Measurements from ENCODE around the gene RABGGTA. TPM values are rescaled to one million over a fixed set of nuclear protein-coding genes. Genes with fewer than 3 reads are reported as not detected.
"Not testable (repeated sequence)": the region's sequence is repeated elsewhere in the genome, so short reads cannot be mapped to it uniquely, and the experiment has no call there.

Gene RABGGTA
- total RNA-seq, 1 donor from 2014 or later: 55.3 TPM

DNA sequence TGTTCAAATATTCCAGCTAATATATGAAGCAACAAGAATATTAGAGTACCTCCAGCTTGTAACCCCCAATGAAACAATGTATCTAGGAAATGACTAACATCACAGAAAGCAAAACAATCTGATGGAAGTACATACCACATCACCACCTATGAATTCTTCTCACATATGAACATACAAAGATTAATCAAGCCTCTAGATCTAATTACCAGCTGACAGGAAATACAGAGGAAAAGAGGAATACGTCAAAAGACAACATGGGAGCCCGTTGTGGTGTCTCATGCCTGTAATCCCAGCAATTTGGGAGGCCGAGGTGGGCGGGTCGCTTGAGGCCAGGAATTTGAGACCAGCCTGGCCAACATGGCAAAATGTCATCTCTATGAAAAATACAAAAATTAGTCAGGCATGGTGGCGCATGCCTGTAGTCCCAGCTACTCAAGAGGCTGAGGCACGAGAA is 46.8 kb downstream of the RABGGTA start:
- intact Hi-C loops (cut with micrococcal nuclease): no loop called here

DNA sequence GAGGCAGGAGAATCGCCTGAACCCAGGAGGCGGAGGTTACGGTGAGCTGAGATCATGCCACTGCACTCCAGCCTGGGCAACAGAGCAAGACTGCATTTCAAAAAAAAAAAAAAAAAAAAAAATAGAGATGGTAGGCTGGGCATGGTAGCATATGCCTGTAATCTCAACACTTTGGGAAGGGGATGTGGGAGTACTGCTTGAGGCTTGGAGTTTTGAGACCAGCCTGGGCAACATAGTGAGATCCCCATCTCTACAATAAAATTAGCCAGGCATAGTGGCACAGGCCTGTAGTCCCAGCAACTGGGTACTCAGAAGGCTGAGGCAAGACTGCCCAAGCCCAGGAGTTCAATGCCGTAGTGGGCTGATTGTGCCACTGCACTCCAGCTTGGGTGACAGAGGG is 48.4 kb downstream of the RABGGTA start:
- intact Hi-C loops (cut with micrococcal nuclease): not testable (repeated sequence)

DNA sequence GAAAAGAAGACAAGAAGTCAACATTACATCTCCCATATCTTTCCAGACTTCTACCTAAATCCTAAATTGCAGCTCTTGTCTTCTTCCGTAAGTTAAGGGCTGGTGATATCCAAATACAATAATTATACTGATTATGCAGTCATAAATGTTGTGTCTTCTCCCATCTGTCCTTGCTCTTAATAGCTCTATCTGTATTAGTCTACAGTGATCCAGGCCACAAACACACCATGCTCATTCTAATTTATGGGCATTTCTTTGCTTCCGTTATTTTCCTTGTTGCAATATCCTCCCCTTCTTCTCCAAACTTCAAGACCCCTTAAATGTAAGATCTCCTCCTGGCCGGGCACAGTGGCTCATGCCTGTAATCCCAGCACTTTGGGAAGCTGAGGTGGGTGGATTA is 51.9 kb downstream of the RABGGTA start:
- intact Hi-C loops (cut with micrococcal nuclease): loop anchor here (10.0 kb wide), 1 partner anchor 455 kb away; no protein-coding TSS in a partner anchor

DNA sequence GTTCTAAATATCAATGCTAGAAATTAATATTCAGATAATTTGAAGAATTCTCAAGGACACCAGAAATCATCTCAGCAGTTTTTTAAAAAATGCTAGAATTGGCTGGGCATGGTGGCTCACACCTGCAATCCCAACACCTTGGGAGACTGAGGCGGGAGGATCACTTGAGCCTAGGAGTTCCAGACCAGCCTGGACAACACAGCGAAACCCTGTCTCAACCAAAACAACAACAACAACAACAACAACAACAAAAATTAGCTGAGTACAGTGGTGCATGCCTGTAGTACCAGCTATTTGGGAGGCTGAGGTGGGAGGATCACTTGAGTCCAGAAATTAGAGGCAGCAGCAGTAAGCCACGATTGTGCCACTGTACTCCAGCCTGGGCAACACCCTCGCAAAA is 52.3 kb downstream of the RABGGTA start:
- intact Hi-C loops (cut with micrococcal nuclease): loop anchor here (10.0 kb wide), 1 partner anchor 456 kb away; no protein-coding TSS in a partner anchor

DNA sequence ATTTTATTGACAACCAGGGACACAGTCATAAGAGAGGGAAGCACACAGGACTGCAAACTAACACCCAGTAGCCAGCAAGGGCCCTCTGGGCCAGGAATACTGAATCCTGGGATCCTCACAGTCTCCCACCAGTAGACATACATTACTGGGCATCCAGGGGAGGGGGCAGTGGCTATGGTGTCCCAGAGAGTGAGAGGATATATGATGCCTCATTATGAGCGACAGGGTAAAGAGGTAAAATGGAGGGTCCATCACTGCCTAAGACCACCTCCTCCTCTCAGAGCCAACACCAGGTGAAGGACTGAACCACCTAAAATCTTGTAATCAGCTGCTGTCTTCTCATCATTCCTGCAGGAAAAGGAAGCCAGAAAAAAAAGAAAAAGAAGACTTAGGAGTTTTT is 54.5 kb downstream of the RABGGTA start:
- intact Hi-C loops (cut with micrococcal nuclease): loop anchor here (1.0 to 10.0 kb wide), 8 partner anchors 15 to 458 kb away; partner anchors contain the start of genes GMPR2, NEDD8, RABGGTA and RNF31

DNA sequence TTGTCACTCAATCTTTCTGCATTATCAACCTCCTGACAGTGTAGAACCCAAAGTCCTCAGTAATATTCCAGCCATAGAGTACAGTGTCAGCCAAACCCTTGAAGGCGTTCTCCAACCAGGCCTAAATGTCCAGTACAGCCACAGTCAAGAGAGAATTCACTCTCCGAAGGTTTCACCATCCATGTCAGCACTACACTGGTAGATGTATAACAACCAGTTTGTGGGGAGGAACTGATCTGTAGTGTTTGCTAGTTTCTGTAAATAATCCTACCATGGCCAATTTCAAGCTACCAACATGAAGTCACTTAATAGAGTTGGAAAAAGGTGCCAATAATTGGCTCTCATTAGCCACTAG is 55.1 kb downstream of the RABGGTA start:
- intact Hi-C loops (cut with micrococcal nuclease): loop anchor here (1.0 to 10.0 kb wide), 8 partner anchors 16 to 458 kb away; partner anchors contain the start of genes GMPR2, NEDD8, RABGGTA and RNF31

Other genes with a start within 250 kb of the RABGGTA start
- gene CARMIL3, start 219.6 kb downstream of the RABGGTA start, total RNA-seq: 2.3 and 3.2 TPM in 2 replicates
- not detected in 2 replicates for gene CPNE6, start 200.0 kb downstream of the RABGGTA start, total RNA-seq
- gene PCK2, start 177.3 kb downstream of the RABGGTA start, total RNA-seq: 46.1 and 51.2 TPM in 2 replicates
- 81.8 and 89.9 TPM in 2 replicates for gene DCAF11, start 156.8 kb downstream of the RABGGTA start, total RNA-seq
- 2.4 and 2.5 TPM in 2 replicates for gene NRL, start 156.6 kb downstream of the RABGGTA start, total RNA-seq
- 1.1 and 1.7 TPM in 2 replicates for gene FITM1, start 140.9 kb downstream of the RABGGTA start, total RNA-seq
- gene PSME1, start 135.4 kb downstream of the RABGGTA start, total RNA-seq: 545 and 567 TPM in 2 replicates
- 17.9 and 18.2 TPM in 2 replicates for gene EMC9, start 130.0 kb downstream of the RABGGTA start, total RNA-seq
- gene PSME2, start 125.0 kb downstream of the RABGGTA start, total RNA-seq: 802 and 822 TPM in 2 replicates
- gene RNF31, start 124.1 kb downstream of the RABGGTA start, total RNA-seq: 145 and 153 TPM in 2 replicates
- 304 and 321 TPM in 2 replicates for gene IRF9, start 110.3 kb downstream of the RABGGTA start, total RNA-seq
- gene REC8, start 99.5 kb downstream of the RABGGTA start, total RNA-seq: 72.3 and 78.3 TPM in 2 replicates
- gene IPO4, start 82.8 kb downstream of the RABGGTA start, total RNA-seq: 48.1 and 50.6 TPM in 2 replicates
- 35.8 and 45.3 TPM in 2 replicates for gene TM9SF1, start 76.2 kb downstream of the RABGGTA start, total RNA-seq
- gene TSSK4, start 65.9 kb downstream of the RABGGTA start, total RNA-seq: 0.27 and 0.83 TPM in 2 replicates
- 96.5 and 104 TPM in 2 replicates for gene CHMP4A, start 58.1 kb downstream of the RABGGTA start, total RNA-seq
- gene MDP1, start 55.5 kb downstream of the RABGGTA start, total RNA-seq: 11.8 and 14.5 TPM in 2 replicates
- gene NEDD8, start 39.2 kb downstream of the RABGGTA start, total RNA-seq: 187 and 191 TPM in 2 replicates
- 58.0 and 71.9 TPM in 2 replicates for gene GMPR2, start 38.7 kb downstream of the RABGGTA start, total RNA-seq
- 148 and 151 TPM in 2 replicates for gene TINF2, start 29.0 kb downstream of the RABGGTA start, total RNA-seq
- gene TGM1, start 8.4 kb downstream of the RABGGTA start, total RNA-seq: 6.4 and 6.7 TPM in 2 replicates
- 23.3 and 25.2 TPM in 2 replicates for gene DHRS1, start 28.2 kb upstream of the RABGGTA start, total RNA-seq
- 40.1 and 42.6 TPM in 2 replicates for gene NOP9, start 28.3 kb upstream of the RABGGTA start, total RNA-seq
- 23.7 and 27.8 TPM in 2 replicates for gene CIDEB, start 36.4 kb upstream of the RABGGTA start, total RNA-seq
- 15.1 and 17.8 TPM in 2 replicates for gene LTB4R2, start 38.5 kb upstream of the RABGGTA start, total RNA-seq
- 21.6 and 24.2 TPM in 2 replicates for gene LTB4R, start 39.9 kb upstream of the RABGGTA start, total RNA-seq
- 4.3 and 5.3 TPM in 2 replicates for gene ADCY4, start 63.5 kb upstream of the RABGGTA start, total RNA-seq
- 37.1 and 41.9 TPM in 2 replicates for gene RIPK3, start 68.4 kb upstream of the RABGGTA start, total RNA-seq
- gene NFATC4, start 96.6 kb upstream of the RABGGTA start, total RNA-seq: 0.59 TPM in 1 of 2 replicates, not detected in the other
- gene NYNRIN, start 127.4 kb upstream of the RABGGTA start, total RNA-seq: 0.12 and 0.17 TPM in 2 replicates
- 17.7 and 18.5 TPM in 2 replicates for gene CBLN3, start 158.1 kb upstream of the RABGGTA start, total RNA-seq
- gene KHNYN, start 158.4 kb upstream of the RABGGTA start, total RNA-seq: 97.9 and 101 TPM in 2 replicates
- gene SDR39U1, start 171.2 kb upstream of the RABGGTA start, total RNA-seq: 49.9 and 55.0 TPM in 2 replicates
- gene CMA1, start 236.7 kb upstream of the RABGGTA start, total RNA-seq: not detected in 2 replicates

Data from T-helper 1 cell treated with Interleukin-12 subunit alpha and Interleukin-12 subunit beta and Interleukin-4 antibody, amounts not matched to agents 30 ng/mL and 1 ng/mL, for 36 hours (primary cell).